HuH-7 (cell line): Measurements from ENCODE around the gene SORCS2.
A peak's percentile ranks its signal among the peaks of the same experiment; 100 is the strongest.
"Not testable (repeated sequence)": the region's sequence is repeated elsewhere in the genome, so short reads cannot be mapped to it uniquely, and the experiment has no call there.

Experiments used
- DNase-seq: peaks from one replicate; pipeline ENCODE4 v3.0.0; 2011; ENCODE audit warnings: low spot score

The SORCS2 gene

DNA sequence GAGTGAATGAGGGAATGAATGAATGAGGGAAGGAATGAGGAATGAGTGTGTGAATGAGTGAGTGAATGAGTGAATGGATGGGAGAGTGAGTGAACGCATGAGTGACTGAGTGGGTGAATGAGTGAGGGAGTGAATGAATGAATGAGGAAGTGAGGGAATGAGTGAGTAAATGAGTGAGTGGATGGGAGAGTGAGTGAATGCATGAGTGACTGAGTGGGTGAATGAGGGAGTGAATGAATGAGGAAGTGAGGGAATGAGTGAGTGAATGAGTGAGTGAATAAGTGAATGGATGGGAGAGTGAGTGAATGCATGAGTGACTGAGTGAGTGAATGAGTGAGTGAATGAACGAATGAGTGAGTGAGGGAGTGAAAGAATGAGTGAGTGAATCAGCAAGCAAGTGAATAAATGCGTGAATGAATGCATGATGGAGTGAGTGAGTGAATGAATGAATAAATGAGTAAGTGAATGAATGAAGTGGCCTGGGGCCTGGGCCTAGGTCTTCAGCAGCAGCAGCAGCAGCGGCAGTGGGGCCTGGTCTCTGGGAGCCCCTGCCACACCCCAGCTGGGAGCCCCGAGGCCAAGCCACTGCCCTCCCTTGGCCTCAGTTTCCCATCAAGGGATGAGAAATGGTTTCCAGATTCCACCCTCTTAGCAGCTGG, 258.6 kb downstream of the SORCS2 start:
- no peak for DNase-seq

GRCh38 chr4:7451434-7451789, 259.1 kb downstream of the SORCS2 start:
- no peak for DNase-seq

DNA sequence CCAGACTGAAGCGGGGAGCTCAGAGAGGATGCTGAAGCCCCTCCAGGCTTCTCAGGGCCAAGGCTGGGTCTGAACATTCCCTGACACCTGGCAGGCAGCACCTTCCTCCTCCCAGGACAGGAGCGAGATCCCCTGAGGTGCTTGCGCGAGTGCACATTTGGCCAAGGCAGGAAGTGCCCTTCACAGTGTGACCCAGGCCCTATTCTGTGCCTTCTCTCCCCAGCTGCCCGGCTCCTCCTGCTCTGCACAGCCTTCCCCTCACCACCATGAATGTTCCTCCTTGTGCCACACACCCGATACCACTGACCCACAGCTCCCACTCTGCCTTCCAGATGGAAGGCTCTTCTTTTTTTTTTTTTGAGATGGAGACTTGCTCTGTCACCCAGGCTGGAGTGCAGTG, 259.5 kb downstream of the SORCS2 start:
- DNase-seq: no peak

DNA sequence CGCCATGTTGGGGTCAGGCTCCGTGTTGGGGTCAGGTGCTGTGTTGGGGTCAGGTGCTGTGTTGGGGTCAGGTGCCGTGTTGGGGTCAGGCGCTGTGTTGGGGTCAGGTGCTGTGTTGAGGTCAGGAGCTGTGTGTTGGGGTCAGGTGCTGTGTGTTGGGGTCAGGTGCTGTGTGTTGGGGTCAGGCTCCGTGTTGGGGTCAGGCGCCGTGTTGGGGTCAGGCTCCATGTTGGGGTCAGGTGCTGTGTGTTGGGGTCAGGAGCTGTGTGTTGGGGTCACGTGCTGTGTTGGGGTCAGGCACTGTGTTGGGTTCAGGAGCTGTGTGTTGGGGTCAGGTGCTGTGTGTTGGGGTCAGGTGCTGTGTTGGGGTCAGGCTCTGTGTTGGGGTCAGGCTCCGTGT, 260.5 kb downstream of the SORCS2 start:
- DNase-seq: not testable (repeated sequence)

DNA sequence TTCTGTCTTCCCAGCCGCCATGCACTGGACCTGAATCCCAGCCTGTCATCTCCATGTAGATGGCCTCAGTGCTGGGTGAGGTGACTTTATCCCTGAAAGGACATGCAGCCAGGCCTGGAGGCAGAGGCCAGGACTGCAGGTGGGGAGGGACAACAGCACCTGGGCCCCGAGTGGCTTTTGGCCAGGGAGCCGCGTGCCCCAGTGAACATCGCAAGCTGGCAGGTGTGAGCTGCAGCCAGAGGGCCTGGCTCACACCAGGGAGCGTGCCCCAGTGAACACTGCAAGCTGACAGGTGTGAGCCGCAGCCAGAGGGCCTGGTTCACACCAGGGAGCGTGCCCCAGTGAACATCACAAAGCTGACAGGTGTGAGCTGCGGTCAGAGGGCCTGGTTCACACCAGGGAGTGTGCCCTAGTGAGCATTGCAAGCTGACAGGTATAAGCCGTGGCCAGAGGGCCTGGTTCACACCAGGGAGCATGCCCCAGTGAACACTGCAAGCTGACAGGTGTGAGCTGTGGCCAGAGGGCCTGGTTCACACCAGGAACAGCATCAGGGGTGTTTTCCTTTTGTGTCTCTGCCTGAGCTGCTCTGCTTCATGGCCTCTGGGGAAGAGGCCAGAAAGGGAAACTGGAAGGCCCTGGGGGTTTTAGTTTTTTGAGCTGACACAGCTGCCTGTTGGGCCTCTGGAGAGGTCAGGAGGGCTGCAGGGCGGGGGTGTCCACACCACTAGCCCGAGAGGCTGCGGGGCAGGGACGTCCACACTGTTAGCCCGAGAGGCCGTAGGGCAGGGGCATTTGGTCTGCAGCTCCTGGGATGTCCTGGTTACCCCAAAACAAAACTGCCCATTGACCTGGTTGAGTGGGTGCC, 265.1 kb downstream of the SORCS2 start:
- DNase-seq: no peak

DNA sequence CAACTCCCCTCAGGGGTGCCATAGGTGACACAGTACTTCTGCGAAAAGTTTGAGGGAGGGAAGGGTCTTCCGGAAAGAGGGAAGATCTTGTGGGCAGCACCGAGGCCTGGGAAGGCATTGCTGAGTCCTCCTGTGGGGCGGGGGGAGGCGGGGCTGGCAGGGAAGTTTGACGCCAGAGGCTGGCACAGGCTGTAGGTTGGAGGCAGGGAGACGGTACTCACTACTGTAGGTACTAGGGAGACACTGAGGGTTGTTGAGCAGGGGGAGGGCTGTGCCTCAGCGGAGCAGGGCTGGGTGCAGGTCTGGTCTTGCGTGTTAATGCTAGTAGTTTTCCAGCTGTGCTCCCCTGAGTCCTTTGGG, 265.7 kb downstream of the SORCS2 start:
- no peak for DNase-seq

DNA sequence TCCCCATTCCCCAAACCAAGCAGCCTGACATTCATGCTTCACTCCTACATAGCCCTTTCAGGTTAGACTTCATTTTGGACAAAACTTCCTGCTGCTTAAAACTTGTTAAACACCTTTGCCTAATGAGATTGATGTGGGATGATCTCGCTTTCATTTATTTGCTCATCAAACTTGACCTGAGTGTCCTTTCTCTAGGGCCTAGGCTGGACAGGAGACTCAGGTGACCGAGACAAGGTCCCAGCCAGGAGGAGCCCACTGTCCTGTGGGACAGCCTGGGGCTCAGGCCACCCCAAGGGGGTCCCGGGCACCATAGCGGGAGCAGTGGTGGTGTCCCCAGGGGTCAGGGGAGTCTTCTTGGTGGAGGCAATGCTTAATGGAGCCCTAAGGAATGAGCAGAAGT, 266.1 kb downstream of the SORCS2 start:
- no peak for DNase-seq

- DNase-seq: no peak
These were observed 267.1 kb downstream of the SORCS2 start for GRCh38 chr4:7459471-7459870.

DNA sequence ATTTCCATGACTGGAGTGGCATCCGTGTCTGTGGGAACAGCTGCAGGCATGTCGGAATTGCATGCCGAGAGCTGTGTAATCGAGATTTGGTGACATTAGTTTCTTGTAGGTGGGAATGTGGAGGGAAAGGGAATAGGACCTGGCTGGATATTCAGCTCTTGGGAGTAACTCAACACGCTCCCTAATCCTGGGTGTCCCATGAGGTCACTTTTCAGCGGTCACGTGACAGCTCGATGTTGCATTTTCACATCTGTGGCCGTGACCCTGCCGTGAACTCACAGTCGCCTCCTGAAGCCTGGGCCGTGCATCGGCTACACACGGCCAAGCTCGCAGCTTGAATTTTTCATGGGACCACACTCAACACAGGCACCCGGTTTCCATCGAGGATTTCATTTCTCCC, 268.2 kb downstream of the SORCS2 start:
- DNase-seq: no peak

GRCh38 chr4:7461230-7461629, 268.9 kb downstream of the SORCS2 start:
- no peak for DNase-seq

DNA sequence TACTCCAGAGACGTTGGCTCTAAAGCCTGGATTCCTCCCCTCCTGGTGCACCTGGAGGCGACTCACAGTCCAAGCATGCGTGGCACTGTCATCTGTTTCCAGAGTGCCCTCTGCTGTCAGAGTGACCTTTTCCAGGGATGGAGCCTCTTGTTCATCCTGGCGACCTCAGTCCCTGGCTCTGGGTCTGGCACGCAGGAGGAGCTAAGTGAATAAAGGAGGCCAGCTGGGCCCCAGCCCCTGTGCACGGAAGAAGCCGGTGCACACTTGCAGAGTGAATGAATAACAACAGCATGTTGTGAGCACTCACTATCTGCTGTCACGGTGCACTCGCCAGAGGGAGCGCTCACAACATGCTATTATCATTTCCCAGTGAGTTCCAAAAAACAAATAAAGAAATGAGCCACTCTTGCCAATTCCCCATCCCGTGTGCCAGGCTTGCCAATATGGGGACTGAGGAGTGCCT, 270.2 kb downstream of the SORCS2 start:
- peak; percentile 76 for DNase-seq

- no peak for DNase-seq
These were observed 271.4 kb downstream of the SORCS2 start for GRCh38 chr4:7463566-7464258.

DNA sequence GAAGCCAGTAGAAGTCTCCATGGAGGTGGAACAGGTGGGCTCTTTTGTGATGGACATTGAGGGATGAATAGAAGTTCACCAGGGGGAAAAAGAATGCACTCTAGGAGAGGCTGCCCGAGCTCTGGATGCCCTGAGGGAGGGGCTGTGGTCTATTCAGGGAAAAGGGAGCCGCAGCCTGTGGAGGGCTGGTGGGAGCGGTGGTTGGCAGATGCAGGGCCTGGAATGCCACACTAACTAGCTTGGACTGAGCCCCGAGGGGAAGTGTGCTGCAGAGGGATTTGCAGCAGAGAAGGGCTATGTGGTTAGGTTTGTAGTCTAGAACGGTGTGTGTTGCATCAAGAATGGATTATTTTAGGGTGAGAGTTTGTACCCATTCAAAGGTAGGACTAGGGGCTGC, 271.9 kb downstream of the SORCS2 start:
- DNase-seq: no peak

GRCh38 chr4:7465017-7465416, 272.7 kb downstream of the SORCS2 start:
- DNase-seq: no peak

DNA sequence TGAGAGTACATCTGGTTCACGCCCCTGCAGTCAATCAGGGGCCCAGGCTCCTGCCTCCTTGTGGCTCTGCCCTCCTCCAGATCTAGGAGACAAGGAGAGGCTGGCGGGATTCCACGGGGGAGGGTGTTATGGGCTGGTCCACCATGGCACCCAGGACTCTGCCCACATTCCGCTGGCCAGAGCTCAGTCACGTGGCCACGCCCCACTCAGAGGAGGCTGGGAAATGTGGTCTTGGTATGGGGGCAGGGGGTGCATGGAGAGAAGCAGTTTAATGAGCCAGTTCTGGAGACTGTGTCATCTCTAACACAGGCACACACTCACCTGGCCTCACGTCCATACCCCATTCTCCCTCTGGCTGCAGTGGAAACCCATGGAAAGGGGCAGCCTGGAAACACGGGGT, 273.9 kb downstream of the SORCS2 start:
- no peak for DNase-seq

DNA sequence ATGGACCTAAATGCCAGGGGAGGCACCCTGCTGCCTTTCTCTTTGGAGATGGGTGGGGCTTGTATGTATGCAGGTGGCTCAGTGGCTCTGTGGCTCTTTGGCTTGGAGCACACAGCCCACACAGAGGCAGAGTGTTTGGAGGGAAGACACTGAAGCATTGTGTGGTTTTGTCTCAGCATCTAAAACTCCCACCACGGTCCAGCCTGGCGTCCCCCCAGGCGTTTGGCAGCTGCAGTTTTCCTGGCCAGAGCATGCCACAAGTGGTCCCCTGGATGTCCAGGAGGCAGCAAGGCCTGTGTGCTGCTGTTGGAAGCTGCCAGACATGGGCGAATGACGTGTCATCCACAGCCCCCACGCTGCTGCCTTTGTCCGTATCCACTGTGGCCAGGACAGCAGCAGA, 274.6 kb downstream of the SORCS2 start:
- DNase-seq: no peak

GRCh38 chr4:7467471-7467870, 275.1 kb downstream of the SORCS2 start:
- no peak for DNase-seq

DNA sequence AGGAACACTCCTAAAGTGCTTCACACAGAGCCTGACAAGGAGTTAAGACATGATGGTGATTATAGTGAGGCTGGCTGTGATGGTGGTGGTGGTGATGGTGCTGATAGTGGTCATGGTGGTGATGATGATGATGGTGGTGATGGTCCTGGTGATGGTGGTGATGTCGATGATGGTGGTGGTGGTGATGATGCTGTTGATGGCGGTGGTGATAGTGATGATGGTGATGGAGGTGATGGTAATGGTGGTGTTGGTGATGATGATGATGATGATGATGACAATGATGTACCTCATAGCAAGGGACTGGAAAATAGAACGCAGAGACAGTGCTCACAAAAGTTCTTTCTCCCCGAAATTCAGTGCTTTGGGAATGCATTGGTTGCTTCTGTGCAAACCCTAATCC, 276.7 kb downstream of the SORCS2 start:
- DNase-seq: no peak

- DNase-seq: no peak
These were observed 277.8 kb downstream of the SORCS2 start for GRCh38 chr4:7470111-7470510.

DNA sequence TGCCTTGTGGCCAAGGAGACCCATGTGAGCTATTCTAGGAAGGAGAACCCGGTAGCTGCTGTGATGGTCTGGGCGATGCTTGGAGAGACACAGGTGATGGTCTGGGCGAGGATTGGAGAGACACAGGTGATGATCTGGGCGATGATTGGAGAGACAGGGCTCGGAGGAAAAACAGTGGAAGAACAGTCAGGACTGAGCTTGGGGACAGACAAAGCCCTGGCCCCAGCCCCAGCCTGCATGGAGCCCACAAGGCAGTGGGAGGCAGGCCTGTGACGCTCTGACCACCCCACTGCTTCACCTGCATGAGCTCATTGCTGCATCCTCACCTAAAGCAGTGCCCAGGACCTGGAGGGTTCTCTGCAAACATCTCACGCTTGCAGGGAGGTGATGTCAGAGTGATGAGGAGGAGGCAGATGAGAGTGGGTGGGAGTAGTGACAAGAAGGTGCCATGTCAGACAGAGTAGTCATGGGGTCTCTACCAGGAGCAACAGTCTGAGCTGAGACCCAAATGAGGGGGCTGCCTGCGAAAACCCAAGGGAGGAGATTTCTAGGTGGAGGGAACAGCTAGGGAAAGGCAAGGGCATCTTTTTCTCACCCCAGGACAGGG, 278.3 kb downstream of the SORCS2 start:
- DNase-seq: no peak

- no peak for DNase-seq
These were observed 280.2 kb downstream of the SORCS2 start for GRCh38 chr4:7472442-7473013.

- no peak for DNase-seq
These were observed 280.7 kb downstream of the SORCS2 start for GRCh38 chr4:7473081-7473480.
